ENCODE data around the gene DAP.
"Not testable (repeated sequence)": the region's sequence is repeated elsewhere in the genome, so short reads cannot be mapped to it uniquely, and the experiment has no call there.

Gene DAP

DNA sequence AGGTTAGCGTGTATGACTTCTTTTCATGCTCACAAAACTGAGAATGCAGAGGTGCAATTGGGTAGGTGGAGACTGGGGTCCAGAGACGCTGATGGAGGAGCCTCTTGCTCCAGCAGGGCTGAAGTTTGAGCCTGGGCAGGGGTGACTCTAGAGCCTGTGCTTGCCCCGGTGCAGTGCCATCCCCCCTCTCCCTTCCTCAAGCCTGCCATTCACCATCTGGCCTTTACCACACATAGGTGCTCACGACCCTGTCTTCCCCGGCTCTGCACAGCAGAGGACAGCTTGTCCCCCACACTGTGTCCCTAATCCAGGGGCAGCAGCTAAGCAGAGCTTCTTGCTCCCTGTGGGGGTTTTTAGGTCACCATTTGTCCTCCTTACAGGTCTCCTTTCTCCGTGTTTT lies 86.5 kb downstream of the DAP start:
- no peak for DNase-seq (ENCODE audit: low read depth in 1 of 2, low spot score in 1 of 2)

GRCh38 chr5:10674096-10674495 lies 86.9 kb downstream of the DAP start:
- no peak for DNase-seq (ENCODE audit: low read depth in 1 of 2, low spot score in 1 of 2)

DNA sequence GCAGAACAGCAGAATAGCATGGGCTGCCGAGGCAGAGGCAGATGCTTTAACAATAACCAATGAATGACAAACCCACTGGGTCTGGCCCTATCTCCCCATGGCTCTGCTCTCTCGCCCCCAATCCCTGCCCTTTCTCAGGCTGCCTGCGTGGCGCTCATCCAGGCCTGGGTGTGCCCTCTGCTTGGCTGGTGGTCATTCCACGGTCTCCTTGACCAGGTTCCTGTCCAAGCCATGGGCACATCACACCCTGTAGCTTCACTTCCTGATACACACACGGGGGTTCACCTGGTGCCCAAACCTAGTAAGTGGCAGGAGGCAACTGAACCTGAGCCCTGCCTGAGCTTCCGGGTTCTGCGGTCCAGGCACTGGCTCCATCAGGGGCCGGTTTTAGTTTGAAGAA lies 87.6 kb downstream of the DAP start:
- no peak for DNase-seq (ENCODE audit: low read depth in 1 of 2, low spot score in 1 of 2)

DNA sequence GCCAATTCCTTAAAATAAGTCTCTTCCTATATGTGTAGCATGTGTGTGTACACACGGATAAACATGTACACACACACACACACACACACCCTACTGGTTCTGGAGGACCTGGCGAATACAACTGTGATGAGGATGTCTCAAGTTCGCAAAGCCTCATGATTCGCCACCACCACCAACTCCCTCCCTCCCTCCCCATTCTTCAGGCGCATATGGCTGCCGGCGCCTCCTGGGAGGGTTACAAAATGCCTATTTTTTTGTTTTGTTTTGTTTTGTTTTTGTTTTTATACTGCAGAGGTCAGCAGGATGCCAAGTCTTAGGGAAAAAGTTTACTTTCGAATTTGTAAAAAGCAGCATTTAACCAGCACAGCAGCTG lies 88.0 kb downstream of the DAP start:
- DNase-seq (ENCODE audit: low read depth in 1 of 2, low spot score in 1 of 2): no peak

GRCh38 chr5:10672146-10673016 lies 88.7 kb downstream of the DAP start:
- DNase-seq (ENCODE audit: low read depth in 1 of 2, low spot score in 1 of 2): no peak

GRCh38 chr5:10671041-10672008 lies 89.7 kb downstream of the DAP start:
- DNase-seq (ENCODE audit: low read depth in 1 of 2, low spot score in 1 of 2): no peak

DNA sequence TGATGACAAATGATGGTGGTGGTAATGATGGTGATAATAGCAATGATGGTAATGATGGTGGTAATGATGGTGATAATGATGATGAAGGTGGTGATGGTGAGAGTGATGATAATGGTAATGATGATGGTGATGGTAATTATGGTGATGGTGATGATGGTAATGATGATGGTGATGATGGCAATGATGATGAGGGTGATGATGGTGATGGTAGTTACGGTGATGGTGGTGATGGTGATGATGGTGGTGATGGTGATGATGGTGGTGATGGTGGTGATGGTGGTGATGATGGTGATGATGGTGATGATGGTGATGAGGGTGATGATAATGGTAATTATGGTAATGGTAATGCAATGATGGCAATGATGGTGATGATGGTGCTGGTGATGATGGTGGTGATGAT lies 91.1 kb downstream of the DAP start:
- DNase-seq (ENCODE audit: low read depth in 1 of 2, low spot score in 1 of 2): no peak

DNA sequence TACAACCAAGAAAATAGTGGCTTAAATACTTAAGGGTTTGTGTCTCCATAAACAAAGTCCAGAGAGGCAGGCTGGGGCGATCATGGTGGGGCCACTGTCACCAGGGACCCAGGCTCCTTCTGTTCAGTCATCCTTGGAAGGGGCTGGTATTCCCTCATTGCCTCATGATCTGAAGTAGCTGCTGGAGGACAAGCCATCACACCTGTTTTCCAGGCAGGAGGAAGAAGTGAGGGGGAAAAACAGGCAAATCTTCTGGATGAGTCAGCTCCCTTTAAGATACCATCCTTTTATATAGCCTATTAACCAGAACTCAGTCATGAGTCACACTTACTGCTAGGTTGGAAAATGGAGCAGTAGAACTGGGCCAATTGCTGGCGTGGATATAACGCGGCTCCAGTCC lies 92.3 kb downstream of the DAP start:
- DNase-seq (ENCODE audit: low read depth in 1 of 2, low spot score in 1 of 2): no peak

DNA sequence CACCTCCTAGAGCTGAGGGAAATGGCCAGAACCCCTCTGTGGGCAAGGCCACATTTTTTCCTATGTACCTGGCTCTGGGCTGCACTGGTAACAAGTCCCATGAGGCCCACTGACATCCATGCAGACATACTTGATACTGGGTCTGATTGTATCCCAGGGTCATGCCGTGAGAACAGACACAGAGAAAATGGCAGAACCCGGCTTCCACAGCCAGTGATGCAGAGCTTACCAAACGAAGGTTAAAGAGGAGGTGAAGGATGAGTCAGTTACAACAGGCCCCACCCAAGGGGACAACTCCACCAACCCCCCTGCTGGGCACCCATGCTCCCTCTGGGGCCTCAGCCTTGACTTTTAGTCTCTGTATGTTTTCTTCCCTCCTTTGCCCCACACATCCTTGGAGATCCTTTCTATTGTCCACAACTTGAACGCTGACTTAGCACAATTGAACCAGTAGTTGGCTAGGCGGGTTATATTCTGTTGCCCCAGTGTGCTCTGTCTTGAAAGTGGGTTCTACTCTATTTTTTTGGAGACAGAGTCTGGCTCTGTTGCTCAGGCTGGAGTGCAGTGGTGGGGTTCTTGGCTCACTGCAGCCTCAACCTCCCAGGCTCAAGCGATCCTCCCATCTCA lies 93.5 kb downstream of the DAP start:
- no peak for DNase-seq (ENCODE audit: low read depth in 1 of 2, low spot score in 1 of 2)

DNA sequence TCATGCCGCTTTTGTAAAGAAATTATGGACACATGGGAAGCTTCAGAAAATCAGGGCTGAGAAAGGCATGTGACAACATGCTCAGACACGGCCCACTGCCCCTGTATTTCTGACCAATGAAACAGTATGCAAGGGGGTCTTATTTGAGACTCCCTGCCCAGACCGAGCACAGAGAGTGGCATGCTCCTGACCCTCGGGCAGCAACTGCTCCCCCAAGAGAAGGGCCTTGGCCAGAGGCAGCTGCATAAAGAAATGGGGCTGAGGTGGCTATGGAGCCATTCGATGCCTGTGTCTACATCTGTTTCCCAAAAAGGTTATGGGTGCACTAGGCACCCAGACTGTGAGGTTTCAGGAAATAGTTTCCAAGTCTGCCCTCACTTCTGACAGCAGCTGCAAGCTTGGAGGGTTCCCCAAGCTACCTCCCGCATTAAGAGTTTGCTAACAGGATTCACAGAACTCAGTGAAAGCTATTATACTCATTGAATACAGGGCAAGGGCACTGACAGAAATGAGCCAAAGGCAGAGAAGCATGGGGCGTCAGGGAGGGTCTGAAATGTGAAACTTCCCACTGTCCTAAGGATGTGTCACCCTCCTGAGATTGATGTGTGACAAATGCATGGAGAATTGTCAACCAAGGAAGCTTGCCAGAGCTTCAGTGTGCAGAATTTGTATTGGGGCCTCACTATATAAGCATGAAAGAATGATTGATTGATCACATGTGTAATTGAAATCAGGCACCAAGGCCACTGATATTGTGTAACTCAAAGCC lies 94.3 kb downstream of the DAP start:
- DNase-seq (ENCODE audit: low read depth in 1 of 2, low spot score in 1 of 2): no peak

- no peak for DNase-seq (ENCODE audit: low read depth in 1 of 2, low spot score in 1 of 2)
Measured at GRCh38 chr5:10665799-10666198, 95.2 kb downstream of the DAP start.

- DNase-seq (ENCODE audit: low read depth in 1 of 2, low spot score in 1 of 2): not testable (repeated sequence)
Measured at GRCh38 chr5:10664180-10664769, 96.8 kb downstream of the DAP start.

- DNase-seq (ENCODE audit: low read depth in 1 of 2, low spot score in 1 of 2): no peak
Measured at GRCh38 chr5:10663489-10664179, 97.4 kb downstream of the DAP start.

DNA sequence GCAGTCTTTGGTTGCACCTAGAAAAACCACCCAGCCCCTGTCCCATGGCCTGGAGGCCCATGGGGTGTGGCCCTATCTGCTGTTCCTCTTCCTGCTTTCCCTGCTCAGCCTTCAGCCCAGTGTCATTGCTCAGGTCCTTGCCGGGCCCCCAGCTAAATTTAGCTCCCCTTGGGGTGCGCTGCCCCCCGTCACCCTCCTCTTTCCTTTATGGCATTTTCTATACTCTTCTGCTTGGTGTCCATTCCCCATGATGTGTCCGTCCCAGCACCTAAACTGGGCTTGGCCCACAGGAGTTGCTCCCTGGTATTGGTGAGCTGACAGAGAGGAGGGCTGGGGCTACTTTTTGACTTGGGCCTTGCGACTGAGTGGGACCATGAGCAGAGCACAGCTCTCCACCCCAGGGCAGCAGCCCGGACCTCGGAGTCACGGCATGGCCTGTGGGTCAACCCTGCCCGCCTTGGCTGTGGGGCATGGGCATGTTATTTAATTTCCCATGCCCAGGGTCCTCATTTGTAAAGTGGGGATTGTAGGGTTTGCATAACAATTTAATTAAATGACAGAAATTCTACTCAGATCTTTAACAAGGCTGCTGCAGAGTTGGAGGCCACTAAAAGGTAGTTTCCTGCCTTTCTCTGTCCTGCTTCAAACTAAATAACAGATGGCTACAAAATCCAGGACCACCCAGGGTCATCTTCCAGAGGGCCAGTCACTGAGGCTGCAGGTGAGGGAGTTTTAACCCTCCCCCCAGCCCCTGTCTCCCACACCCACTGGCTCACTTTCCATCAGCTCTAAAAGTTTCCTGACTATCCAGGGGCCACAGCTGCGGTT lies 98.2 kb downstream of the DAP start:
- DNase-seq (ENCODE audit: low read depth in 1 of 2, low spot score in 1 of 2): no peak

DNA sequence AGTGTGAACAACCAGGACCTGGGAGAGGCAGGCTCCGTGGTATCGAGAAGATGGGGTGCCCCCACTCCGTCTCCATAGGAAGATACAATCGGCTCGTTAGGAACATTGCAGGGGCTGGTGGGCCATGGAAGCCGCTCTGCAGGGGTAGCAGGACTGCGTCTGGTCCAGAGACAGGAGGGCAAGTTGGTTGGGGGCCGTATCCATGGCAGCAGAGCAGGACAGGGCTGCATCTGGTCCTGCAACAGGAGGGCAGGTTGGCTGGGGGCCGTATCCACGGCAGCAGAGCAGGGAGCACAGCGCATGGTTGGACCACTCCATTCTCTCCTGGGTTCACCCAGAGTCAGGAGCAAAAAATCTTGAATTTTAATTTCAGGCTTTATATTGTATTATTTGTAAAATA lies 99.0 kb downstream of the DAP start:
- DNase-seq (ENCODE audit: low read depth in 1 of 2, low spot score in 1 of 2): no peak

- DNase-seq (ENCODE audit: low read depth in 1 of 2, low spot score in 1 of 2): no peak
Measured at GRCh38 chr5:10661401-10661800, 99.6 kb downstream of the DAP start.

- DNase-seq (ENCODE audit: low read depth in 1 of 2, low spot score in 1 of 2): no peak
Measured at GRCh38 chr5:10660720-10661387, 100.2 kb downstream of the DAP start.

GRCh38 chr5:10660135-10660534 lies 100.9 kb downstream of the DAP start:
- DNase-seq (ENCODE audit: low read depth in 1 of 2, low spot score in 1 of 2): no peak

DNA sequence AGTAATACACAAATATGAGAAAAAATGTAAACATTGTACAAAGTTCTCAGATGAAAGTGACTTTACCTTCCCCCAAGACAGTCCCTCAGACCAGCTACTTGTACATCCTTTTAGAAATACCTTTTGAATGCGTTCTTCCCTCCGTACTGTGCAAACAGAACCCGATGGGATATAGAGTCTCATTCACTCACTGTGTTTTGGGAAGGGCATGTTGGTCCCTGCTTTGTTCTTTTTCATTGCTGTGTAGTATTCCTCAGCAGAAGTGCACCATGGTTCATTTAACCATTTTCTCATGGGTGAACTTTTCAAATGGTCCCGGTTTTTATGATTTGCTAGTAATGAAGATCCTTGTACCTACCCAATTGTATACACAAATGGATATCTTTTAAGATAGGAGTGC lies 102.8 kb downstream of the DAP start:
- DNase-seq (ENCODE audit: low read depth in 1 of 2, low spot score in 1 of 2): no peak
